Fibroblast of villous mesenchyme (primary cell): ENCODE results near the gene ZBTB20. TPM values are rescaled to one million over a fixed set of nuclear protein-coding genes. Genes with fewer than 3 reads are reported as not detected.

Experiments
- DNase-seq: peaks from one replicate; pipeline ENCODE4 v3.0.0-alpha.2; 2010; ENCODE audit warnings: low read depth
- H3K4me3 ChIP-seq: 2 replicates; pipeline ENCODE4 v1.5.1; 2011; ENCODE audit warnings: low read depth, mild to moderate bottlenecking, low read length
- CTCF ChIP-seq: IDR thresholded peaks from 2 replicates; pipeline ENCODE4 v1.5.1; 2012; ENCODE audit warnings: low read depth, mild to moderate bottlenecking, low read length; ENCODE audit not compliant: insufficient read depth
- total RNA-seq: library from RNA; depleted of rRNA; stranded (reverse); fragments of >200 nt; gene quantifications from 2 replicates; pipeline ENCODE4 v1.2.3, GENCODE V29; 2012

ZBTB20 gene
- total RNA-seq, 1 donor = 28.1 TPM

- DNase-seq = no peak
- H3K4me3 ChIP-seq = no peak overlapping the region
- no peak for TF ChIP-seq CTCF
Observed at GRCh38 chr3:114597871-114598270, 549.2 kb downstream of the ZBTB20 start.

- TF ChIP-seq CTCF = peak; percentile 19
- DNase-seq = no peak
- H3K4me3 ChIP-seq = no peak overlapping the region
Observed at GRCh38 chr3:114597012-114597411, 550.1 kb downstream of the ZBTB20 start.

DNA sequence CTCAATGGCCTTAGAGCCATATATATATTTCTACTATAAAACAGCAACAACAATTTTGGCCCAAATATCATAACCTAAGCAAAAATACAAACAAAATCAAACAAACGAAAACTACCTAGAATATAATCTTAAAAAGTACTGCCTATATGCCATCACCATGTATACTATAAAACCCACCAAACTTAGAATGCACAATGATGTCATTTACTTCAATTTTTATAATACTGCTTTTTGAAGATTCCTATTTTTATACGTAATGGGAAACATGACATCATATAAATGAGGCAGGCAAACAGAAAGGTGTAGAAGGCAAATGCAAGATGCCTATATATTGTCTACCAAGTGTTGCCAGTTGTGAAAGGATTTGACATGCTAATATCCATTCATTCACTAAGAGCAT lies 550.9 kb downstream of the ZBTB20 start:
- DNase-seq = no peak
- no peak for TF ChIP-seq CTCF
- no peak overlapping the region for H3K4me3 ChIP-seq

DNA sequence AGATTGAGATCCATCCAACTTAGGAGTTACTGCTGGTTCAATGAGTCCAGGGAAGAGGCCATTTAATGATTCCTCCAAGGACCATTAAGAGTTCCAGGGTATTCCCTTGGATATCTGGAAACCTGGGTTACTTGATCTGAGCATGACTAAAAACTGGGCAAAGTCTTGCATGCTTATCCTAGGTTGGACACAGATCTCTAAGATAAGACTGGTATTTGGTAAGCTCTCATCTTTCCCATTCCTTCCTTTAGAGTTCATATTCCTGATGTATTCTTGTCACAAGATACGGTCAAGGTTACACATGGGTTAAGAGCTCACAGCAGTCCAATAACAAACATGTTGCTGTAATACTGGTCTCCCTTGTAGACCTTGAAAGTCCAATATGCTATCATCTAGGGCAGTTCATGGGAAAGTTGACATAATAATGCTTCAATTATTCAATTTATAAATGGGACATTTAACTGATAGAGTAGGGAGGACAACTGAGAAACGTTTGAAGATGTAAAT lies 551.5 kb downstream of the ZBTB20 start:
- H3K4me3 ChIP-seq = no peak overlapping the region
- TF ChIP-seq CTCF = no peak
- DNase-seq = no peak

DNA sequence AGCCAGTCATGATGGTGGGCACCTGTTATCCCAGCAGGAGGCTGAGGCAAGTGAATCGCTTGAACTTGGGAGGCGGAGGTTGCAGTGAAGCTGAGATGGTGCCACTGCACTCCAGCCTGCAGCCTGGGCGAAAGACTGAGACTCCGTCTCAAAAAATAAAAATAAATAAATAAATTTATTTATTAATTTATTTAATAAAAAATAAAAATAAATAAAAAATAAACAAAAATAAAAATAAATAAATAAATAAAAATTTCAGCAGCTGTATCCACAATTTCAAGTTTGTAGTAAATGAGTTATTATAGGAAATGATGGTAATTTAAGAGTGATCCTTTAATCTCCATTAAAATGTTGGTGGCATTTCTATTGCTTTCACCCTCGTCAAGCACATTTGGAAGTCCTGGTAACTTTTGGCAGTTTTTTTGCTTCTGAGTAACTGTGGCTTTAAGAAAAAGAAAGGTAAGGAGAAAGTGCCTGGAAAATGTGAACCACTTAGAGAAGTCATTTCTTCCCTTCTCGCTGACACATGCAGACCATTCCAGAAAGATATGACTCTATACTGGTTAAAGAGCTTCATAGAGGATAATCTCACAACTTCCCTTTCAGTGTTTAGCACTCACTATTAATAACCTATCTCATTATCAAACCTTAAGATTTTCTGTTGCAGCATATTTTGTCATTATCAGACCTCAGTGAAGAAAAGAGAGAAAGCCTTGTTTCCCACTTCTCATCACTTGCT lies 556.6 kb downstream of the ZBTB20 start:
- no peak for DNase-seq
- no peak for TF ChIP-seq CTCF
- H3K4me3 ChIP-seq = no peak overlapping the region

DNA sequence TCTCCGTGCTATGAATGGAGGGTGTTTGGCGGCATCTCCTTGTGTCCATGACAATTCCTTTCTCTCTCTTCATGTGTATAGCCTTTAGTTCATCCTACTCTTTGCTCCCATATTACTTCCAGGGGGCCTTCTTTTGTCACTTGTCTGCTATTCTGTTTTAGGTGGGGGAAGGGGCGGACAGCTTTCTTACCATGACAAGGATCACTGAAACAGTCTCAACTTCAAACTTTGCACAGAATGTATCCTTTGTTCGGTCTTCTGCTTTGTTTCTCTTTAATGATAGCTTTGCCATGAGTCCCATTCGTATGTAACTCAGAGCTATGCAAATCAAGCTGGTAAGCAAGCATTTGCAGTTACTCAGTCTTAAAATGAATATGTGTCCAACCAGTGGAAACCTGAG lies 559.1 kb downstream of the ZBTB20 start:
- DNase-seq = no peak
- no peak for TF ChIP-seq CTCF
- no peak overlapping the region for H3K4me3 ChIP-seq

GRCh38 chr3:114586119-114586518 lies 561.0 kb downstream of the ZBTB20 start:
- no peak for TF ChIP-seq CTCF
- DNase-seq = peak; percentile 28
- H3K4me3 ChIP-seq = no peak overlapping the region
